PC-3 (cell line): Measurements from ENCODE around the gene IZUMO2.

Experiments
- EZH2 ChIP-seq: fragments of 300-600 bp; sonication (generic); IDR thresholded peaks from one replicate; pipeline ENCODE4 v1.6.1; 2017; ENCODE audit warnings: antibody characterized with exemption, mild to moderate bottlenecking, low read length; ENCODE audit not compliant: unreplicated experiment
- EZH2phosphoT487 ChIP-seq: fragments of 300-600 bp; sonication (generic); IDR thresholded peaks from 2 replicates; pipeline ENCODE4 v1.6.1; 2018; ENCODE audit warnings: mild to moderate bottlenecking, antibody characterized with exemption, low read length, borderline replicate concordance
- TF ChIP-seq, protein P1 (sequence below): fragments of 300-600 bp; sonication (generic); conservative IDR thresholded peaks from 2 replicates; pipeline ENCODE4 v1.5.1; 2017; ENCODE audit warnings: antibody characterized with exemption, low read depth, mild to moderate bottlenecking, low read length

DNA sequence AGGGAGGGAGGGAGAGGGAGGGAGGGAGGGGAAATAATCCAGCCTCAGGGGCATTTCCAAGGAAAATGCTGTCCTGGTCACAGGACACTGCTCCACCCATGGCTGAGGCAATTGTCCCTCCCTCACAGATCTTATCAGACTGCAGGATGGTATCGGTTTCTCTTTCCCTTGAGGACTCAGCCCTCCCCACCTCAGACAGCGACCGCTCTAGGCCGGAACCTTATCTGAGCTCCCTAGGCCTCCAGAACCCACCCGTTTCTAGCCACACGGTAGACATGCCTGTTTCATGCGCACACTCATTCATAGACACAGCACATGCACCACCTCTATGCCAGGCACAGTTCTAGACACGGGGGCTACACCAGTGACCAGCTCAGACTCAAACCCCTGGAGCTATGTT lies 10.0 kb upstream of the IZUMO2 start:
- TF ChIP-seq, protein P1, sequence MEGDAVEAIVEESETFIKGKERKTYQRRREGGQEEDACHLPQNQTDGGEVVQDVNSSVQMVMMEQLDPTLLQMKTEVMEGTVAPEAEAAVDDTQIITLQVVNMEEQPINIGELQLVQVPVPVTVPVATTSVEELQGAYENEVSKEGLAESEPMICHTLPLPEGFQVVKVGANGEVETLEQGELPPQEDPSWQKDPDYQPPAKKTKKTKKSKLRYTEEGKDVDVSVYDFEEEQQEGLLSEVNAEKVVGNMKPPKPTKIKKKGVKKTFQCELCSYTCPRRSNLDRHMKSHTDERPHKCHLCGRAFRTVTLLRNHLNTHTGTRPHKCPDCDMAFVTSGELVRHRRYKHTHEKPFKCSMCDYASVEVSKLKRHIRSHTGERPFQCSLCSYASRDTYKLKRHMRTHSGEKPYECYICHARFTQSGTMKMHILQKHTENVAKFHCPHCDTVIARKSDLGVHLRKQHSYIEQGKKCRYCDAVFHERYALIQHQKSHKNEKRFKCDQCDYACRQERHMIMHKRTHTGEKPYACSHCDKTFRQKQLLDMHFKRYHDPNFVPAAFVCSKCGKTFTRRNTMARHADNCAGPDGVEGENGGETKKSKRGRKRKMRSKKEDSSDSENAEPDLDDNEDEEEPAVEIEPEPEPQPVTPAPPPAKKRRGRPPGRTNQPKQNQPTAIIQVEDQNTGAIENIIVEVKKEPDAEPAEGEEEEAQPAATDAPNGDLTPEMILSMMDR, result no peak
- TF ChIP-seq EZH2, result no peak
- no peak for TF ChIP-seq EZH2phosphoT487
